Right lobe of liver (tissue), 4 donors: Measurements from ENCODE around the gene CD81.

Experiments
- POLR2A ChIP-seq: fragments of 450-650 bp; IDR thresholded peaks from one replicate; pipeline ENCODE4 v1.6.1; 2017; ENCODE audit warnings: antibody characterized with exemption, mild to moderate bottlenecking
- TF ChIP-seq, protein P1 (sequence below), 4 donors: fragments of 200-600 bp in 3 of 4; fragments of 450-650 bp in 1 of 4; IDR thresholded peaks; one replicate each; pipeline versions ENCODE4 v1.5.1 to v1.8.0; 2016 to 2022; ENCODE audit warnings: antibody characterized with exemption in 4 of 4, mild to moderate bottlenecking in 2 of 4
- donor health status: DM: no; HTN: no; CAD: no.
- donor health status: DM: no; HTN: no; CAD: no.
- donor health status: DM: no; HTN: yes; CAD: no.

DNA sequence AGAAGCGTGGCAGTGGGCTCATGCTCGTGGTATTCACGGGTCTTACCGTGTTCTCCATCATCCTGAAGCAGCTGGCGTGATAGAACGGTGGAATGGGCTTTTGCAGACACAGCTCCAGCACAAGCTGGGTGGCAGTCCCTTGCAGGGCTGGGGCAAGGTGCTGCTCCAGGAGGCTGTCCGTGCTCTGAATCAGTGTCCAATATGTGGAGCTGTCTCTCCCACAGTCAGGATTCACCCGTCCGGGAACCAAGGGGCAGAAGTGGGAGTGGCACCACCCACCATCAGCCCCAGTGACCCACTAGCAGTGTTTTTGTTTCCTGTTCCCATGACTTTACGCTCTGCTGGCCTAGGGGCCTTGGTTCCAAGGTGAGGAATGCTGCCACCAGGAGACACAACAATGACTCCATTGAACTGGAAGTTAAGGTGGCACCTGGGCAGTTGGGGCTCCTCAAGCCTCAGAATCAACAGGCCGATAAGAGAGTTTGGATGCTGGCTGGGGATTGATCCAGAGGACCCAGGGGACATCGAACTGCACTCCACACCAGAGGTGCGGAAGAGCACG, 16.9 kb upstream of the CD81 start:
- TF ChIP-seq POLR2A = no peak
- TF ChIP-seq, protein P1, sequence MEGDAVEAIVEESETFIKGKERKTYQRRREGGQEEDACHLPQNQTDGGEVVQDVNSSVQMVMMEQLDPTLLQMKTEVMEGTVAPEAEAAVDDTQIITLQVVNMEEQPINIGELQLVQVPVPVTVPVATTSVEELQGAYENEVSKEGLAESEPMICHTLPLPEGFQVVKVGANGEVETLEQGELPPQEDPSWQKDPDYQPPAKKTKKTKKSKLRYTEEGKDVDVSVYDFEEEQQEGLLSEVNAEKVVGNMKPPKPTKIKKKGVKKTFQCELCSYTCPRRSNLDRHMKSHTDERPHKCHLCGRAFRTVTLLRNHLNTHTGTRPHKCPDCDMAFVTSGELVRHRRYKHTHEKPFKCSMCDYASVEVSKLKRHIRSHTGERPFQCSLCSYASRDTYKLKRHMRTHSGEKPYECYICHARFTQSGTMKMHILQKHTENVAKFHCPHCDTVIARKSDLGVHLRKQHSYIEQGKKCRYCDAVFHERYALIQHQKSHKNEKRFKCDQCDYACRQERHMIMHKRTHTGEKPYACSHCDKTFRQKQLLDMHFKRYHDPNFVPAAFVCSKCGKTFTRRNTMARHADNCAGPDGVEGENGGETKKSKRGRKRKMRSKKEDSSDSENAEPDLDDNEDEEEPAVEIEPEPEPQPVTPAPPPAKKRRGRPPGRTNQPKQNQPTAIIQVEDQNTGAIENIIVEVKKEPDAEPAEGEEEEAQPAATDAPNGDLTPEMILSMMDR (IDR thresholded peaks at IDR 0.05) = no peak
